Activated CD8-positive, alpha-beta memory T cell treated with anti-CD3 and anti-CD28 coated beads, Interleukin-2, amount 10 ng/mL, durations not matched to agents 7 days and 5 days (primary cell): ENCODE results near the gene TAL2. TPM values are rescaled to one million over a fixed set of nuclear protein-coding genes. Genes with fewer than 3 reads are reported as not detected.
A peak's percentile ranks its signal among the peaks of the same experiment; 100 is the strongest.

Experiments used
- ATAC-seq: fragments of 150-1000 bp; cut with Tn5 transposase; one replicate; pipeline ENCODE4 v1.10.0; 2021; ENCODE audit warnings: moderate library complexity
- CTCF ChIA-PET: fragments of 350-600 bp; sonication (Branson Sonifier 250); formaldehyde crosslinking; loops from one replicate; lab custom pipeline; 2021; ENCODE audit warnings: antibody characterized with exemption; lab: Charles Lee
- DNase-seq: peaks from one replicate; pipeline ENCODE4 v3.0.0-alpha.2; 2020
- H3K27ac Mint-ChIP-seq: one replicate; pipeline ENCODE4 v1.8.0; 2021; ENCODE audit warnings: mild to moderate bottlenecking, mixed read lengths
- H3K27me3 Mint-ChIP-seq: one replicate; pipeline ENCODE4 v1.8.0; 2021; ENCODE audit warnings: mixed read lengths
- H3K36me3 Mint-ChIP-seq: one replicate; pipeline ENCODE4 v1.8.0; 2021; ENCODE audit warnings: mild to moderate bottlenecking, mixed read lengths
- H3K4me1 Mint-ChIP-seq: one replicate; pipeline ENCODE4 v1.8.0; 2021; ENCODE audit warnings: mixed read lengths
- H3K4me3 Mint-ChIP-seq: one replicate; pipeline ENCODE4 v1.8.0; 2021; ENCODE audit warnings: mild to moderate bottlenecking, moderate library complexity, mixed read lengths
- H3K9me3 Mint-ChIP-seq: one replicate; pipeline ENCODE4 v1.8.0; 2022; ENCODE audit warnings: low read depth, mixed read lengths
- total RNA-seq, 2 experiments: library from RNA; stranded (reverse); gene quantifications; one replicate each; pipeline ENCODE4 v1.2.3, GENCODE V29; 2021

TAL2 gene
- total RNA-seq, 2 experiments from 2014 or later = 0.35 TPM; not detected in 1

- ATAC-seq (no peak), DNase-seq (no peak)
- H3K27me3 Mint-ChIP-seq = peaks cover 4% of the 10 kb centered on the region
- H3K4me3 Mint-ChIP-seq = no peak overlapping the region
- H3K4me1 Mint-ChIP-seq = no peaks in the 10 kb centered on the region
- no peaks in the 10 kb centered on the region for H3K9me3 Mint-ChIP-seq
- no peak overlapping the region for H3K27ac Mint-ChIP-seq
- H3K36me3 Mint-ChIP-seq = no peaks in the 10 kb centered on the region
- CTCF ChIA-PET = no interaction called here
Observed at GRCh38 chr9:105681313-105681712, 19.1 kb downstream of the TAL2 start.

GRCh38 chr9:105681724-105682123 lies 19.5 kb downstream of the TAL2 start:
- ATAC-seq (no peak), DNase-seq (no peak)
- no peaks in the 10 kb centered on the region for H3K9me3 Mint-ChIP-seq
- CTCF ChIA-PET = no interaction called here
- H3K27me3 Mint-ChIP-seq = peaks cover 4% of the 10 kb centered on the region
- H3K4me1 Mint-ChIP-seq = no peaks in the 10 kb centered on the region
- H3K36me3 Mint-ChIP-seq = no peaks in the 10 kb centered on the region
- H3K27ac Mint-ChIP-seq = no peak overlapping the region
- no peak overlapping the region for H3K4me3 Mint-ChIP-seq

GRCh38 chr9:105683688-105684275 lies 21.5 kb downstream of the TAL2 start:
- ATAC-seq = no peak
- Mint-ChIP-seq H3K4me3 (no peak overlapping the region), H3K4me1 (no peaks in the 10 kb centered on the region), H3K36me3 (no peaks in the 10 kb centered on the region), H3K27me3 (peaks cover 12% of the 10 kb centered on the region), H3K9me3 (no peaks in the 10 kb centered on the region), H3K27ac (no peak overlapping the region)
- CTCF ChIA-PET = no interaction called here
- DNase-seq = no peak

- Mint-ChIP-seq H3K4me3 (no peak overlapping the region), H3K36me3 (no peaks in the 10 kb centered on the region), H3K4me1 (no peaks in the 10 kb centered on the region), H3K27me3 (peaks cover 25% of the 10 kb centered on the region), H3K9me3 (no peaks in the 10 kb centered on the region), H3K27ac (no peak overlapping the region)
- CTCF ChIA-PET = no interaction called here
- ATAC-seq (no peak), DNase-seq (no peak)
Observed at GRCh38 chr9:105686936-105687335, 24.7 kb downstream of the TAL2 start.

GRCh38 chr9:105690742-105691141 lies 28.5 kb downstream of the TAL2 start:
- peaks cover 38% of the 10 kb centered on the region for H3K27me3 Mint-ChIP-seq
- H3K4me1 Mint-ChIP-seq = peaks cover 13% of the 10 kb centered on the region
- ATAC-seq (no peak), DNase-seq (no peak)
- no peak overlapping the region for H3K4me3 Mint-ChIP-seq
- no peaks in the 10 kb centered on the region for H3K36me3 Mint-ChIP-seq
- CTCF ChIA-PET = no interaction called here
- H3K9me3 Mint-ChIP-seq = no peaks in the 10 kb centered on the region
- H3K27ac Mint-ChIP-seq = no peak overlapping the region

GRCh38 chr9:105693435-105694189 lies 31.4 kb downstream of the TAL2 start:
- CTCF ChIA-PET = interaction anchor here (0.8 to 3.4 kb wide), 3 partner anchors 24 to 37 kb away, joined by 3 to 14 read pairs (median 5); no protein-coding TSS in a partner anchor

GRCh38 chr9:105694190-105694847 lies 32.1 kb downstream of the TAL2 start, which contains the start of gene TMEM38B:
TMEM38B (plus strand) TSS chr9:105694541; CDS start chr9:105694661, 120 bp downstream.
- Mint-ChIP-seq H3K27ac (peak within 1 kb of the TSS; percentile 71), H3K36me3 (no peaks in the 10 kb centered on the region)
- ATAC-seq = peak; percentile 92

More at GRCh38 chr9:105693435-105694189, 31.4 kb downstream of the TAL2 start:
- Mint-ChIP-seq H3K27ac (peak overlapping the region; percentile 47), H3K9me3 (no peaks in the 10 kb centered on the region), H3K4me3 (peak overlapping the region; percentile 84), H3K36me3 (no peaks in the 10 kb centered on the region), H3K4me1 (peaks cover 15% of the 10 kb centered on the region), H3K27me3 (peaks cover 26% of the 10 kb centered on the region)
- DNase-seq (no peak), ATAC-seq (peak; percentile 4)

GRCh38 chr9:105694848-105695581 lies 32.8 kb downstream of the TAL2 start:
- Mint-ChIP-seq H3K27ac (peak overlapping the region; percentile 71), H3K36me3 (no peaks in the 10 kb centered on the region), H3K4me3 (peak overlapping the region; percentile 84), H3K4me1 (peaks cover 15% of the 10 kb centered on the region), H3K27me3 (peaks cover 26% of the 10 kb centered on the region), H3K9me3 (no peaks in the 10 kb centered on the region)
- peak; percentile 68 for ATAC-seq
- DNase-seq = peak; percentile 69
- CTCF ChIA-PET = interaction anchor here (1.3 to 3.4 kb wide), 2 partner anchors 23 to 38 kb away, joined by 5 to 14 read pairs; no protein-coding TSS in a partner anchor

More at GRCh38 chr9:105694190-105694847, 32.1 kb downstream of the TAL2 start, which contains the start of gene TMEM38B:
- peak; percentile 84 for DNase-seq
- Mint-ChIP-seq H3K9me3 (no peaks in the 10 kb centered on the region), H3K27me3 (peaks cover 26% of the 10 kb centered on the region), H3K4me3 (peak within 1 kb of the TSS; percentile 84), H3K4me1 (peaks cover 15% of the 10 kb centered on the region)
- CTCF ChIA-PET = interaction anchor here (0.8 to 3.4 kb wide), 3 partner anchors 24 to 38 kb away, joined by 3 to 14 read pairs (median 5); no protein-coding TSS in a partner anchor

- CTCF ChIA-PET = interaction anchor here (3.4 kb wide), 1 partner anchor 22 kb away, joined by 14 read pairs; no protein-coding TSS in a partner anchor
- ATAC-seq = no peak
Observed at GRCh38 chr9:105696219-105696793, 34.0 kb downstream of the TAL2 start.

GRCh38 chr9:105697871-105698270 lies 35.6 kb downstream of the TAL2 start:
- no peak overlapping the region for H3K27ac Mint-ChIP-seq
- no peaks in the 10 kb centered on the region for H3K9me3 Mint-ChIP-seq
- ATAC-seq (no peak), DNase-seq (no peak)
- H3K27me3 Mint-ChIP-seq = peaks cover 8% of the 10 kb centered on the region
- CTCF ChIA-PET = no interaction called here
- H3K4me1 Mint-ChIP-seq = peaks cover 15% of the 10 kb centered on the region
- peaks cover 2% of the 10 kb centered on the region for H3K36me3 Mint-ChIP-seq
- H3K4me3 Mint-ChIP-seq = no peak overlapping the region

More at GRCh38 chr9:105696219-105696793, 34.0 kb downstream of the TAL2 start:
- peaks cover 15% of the 10 kb centered on the region for H3K4me1 Mint-ChIP-seq
- no peaks in the 10 kb centered on the region for H3K36me3 Mint-ChIP-seq
- DNase-seq = no peak
- H3K27me3 Mint-ChIP-seq = peaks cover 19% of the 10 kb centered on the region
- no peaks in the 10 kb centered on the region for H3K9me3 Mint-ChIP-seq
- H3K27ac Mint-ChIP-seq = no peak overlapping the region
- no peak overlapping the region for H3K4me3 Mint-ChIP-seq

GRCh38 chr9:105698348-105698870 lies 36.2 kb downstream of the TAL2 start:
- H3K36me3 Mint-ChIP-seq = peaks cover 2% of the 10 kb centered on the region
- H3K9me3 Mint-ChIP-seq = no peaks in the 10 kb centered on the region
- DNase-seq (no peak), ATAC-seq (no peak)
- no peak overlapping the region for H3K4me3 Mint-ChIP-seq
- CTCF ChIA-PET = no interaction called here
- peaks cover 13% of the 10 kb centered on the region for H3K4me1 Mint-ChIP-seq
- H3K27ac Mint-ChIP-seq = no peak overlapping the region
- peaks cover 4% of the 10 kb centered on the region for H3K27me3 Mint-ChIP-seq

GRCh38 chr9:105700668-105701067 lies 38.4 kb downstream of the TAL2 start:
- Mint-ChIP-seq H3K27me3 (no peaks in the 10 kb centered on the region), H3K9me3 (no peaks in the 10 kb centered on the region), H3K4me1 (peaks cover 2% of the 10 kb centered on the region), H3K27ac (no peak overlapping the region), H3K36me3 (peaks cover 2% of the 10 kb centered on the region), H3K4me3 (no peak overlapping the region)
- ATAC-seq (no peak), DNase-seq (no peak)
- CTCF ChIA-PET = interaction anchor here (1.0 kb wide), 1 partner anchor 18 kb away, joined by 3 read pairs; no protein-coding TSS in a partner anchor
